Breast epithelium (tissue), 3 donors: Measurements from ENCODE around the gene ADAM23.

Experiments
- CTCF ChIP-seq, 3 donors: fragments of 450-650 bp; IDR thresholded peaks; one replicate each; pipeline ENCODE4 v1.5.1; 2016 to 2017; ENCODE audit warnings: antibody characterized with exemption in 3 of 3, mild to moderate bottlenecking in 3 of 3, moderate library complexity in 3 of 3
- POLR2A ChIP-seq: fragments of 450-650 bp; IDR thresholded peaks from one replicate; pipeline ENCODE4 v1.6.1; 2016; ENCODE audit warnings: antibody characterized with exemption, mild to moderate bottlenecking, moderate library complexity

DNA sequence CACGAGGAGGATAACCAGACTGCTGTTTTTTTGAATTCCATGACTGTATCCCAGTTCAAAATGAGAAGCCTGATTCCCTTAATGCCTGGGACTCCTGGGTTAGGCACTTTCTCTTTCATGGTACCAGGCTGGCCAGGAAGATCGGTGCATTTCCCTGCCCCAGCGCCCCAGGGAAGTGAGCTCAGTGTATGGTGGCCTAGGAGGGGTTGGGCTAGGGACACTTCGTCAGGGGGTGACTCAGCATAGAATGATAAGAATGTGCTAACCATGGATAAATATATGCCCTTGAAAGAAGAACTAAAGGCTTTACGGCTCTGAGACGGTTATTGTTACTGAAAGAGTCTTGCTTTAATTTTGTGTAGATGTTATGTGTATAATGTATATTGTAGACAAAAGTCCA is 171.5 kb downstream of the ADAM23 start:
- no peak for TF ChIP-seq CTCF (IDR thresholded peaks at IDR 0.05)
- TF ChIP-seq POLR2A, result no peak
